HG03280 (cell line): ENCODE measurements around the gene HJURP.

Experiments used
- ATAC-seq: cut with Tn5 transposase; IDR thresholded peaks from one replicate; pipeline ENCODE4 v1.9.1; 2021; ENCODE audit warnings: mild to moderate bottlenecking, moderate library complexity; ENCODE audit not compliant: unreplicated experiment

HJURP gene

GRCh38 chr2:233816334-233816733, 38.0 kb downstream of the HJURP start:
- no peak for ATAC-seq

DNA sequence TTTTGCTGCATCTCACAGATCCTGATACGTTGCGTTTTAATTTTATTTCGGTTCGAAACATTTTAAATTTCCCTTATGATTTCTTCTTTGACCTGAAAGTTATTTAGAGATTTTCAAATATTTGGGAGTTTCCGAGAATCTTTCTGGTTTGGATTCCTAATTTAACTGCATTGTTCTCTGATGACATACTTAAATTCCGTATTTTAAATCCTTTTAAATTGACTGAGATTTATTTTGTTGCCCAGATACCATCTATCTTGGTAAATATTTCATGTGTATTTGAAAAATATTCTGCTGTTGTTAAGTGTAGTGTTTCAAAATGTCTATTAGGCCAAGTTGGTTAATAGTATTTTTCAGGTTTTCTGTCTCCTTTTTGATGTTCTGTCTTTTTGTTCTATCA, 38.5 kb downstream of the HJURP start:
- ATAC-seq, result no peak

DNA sequence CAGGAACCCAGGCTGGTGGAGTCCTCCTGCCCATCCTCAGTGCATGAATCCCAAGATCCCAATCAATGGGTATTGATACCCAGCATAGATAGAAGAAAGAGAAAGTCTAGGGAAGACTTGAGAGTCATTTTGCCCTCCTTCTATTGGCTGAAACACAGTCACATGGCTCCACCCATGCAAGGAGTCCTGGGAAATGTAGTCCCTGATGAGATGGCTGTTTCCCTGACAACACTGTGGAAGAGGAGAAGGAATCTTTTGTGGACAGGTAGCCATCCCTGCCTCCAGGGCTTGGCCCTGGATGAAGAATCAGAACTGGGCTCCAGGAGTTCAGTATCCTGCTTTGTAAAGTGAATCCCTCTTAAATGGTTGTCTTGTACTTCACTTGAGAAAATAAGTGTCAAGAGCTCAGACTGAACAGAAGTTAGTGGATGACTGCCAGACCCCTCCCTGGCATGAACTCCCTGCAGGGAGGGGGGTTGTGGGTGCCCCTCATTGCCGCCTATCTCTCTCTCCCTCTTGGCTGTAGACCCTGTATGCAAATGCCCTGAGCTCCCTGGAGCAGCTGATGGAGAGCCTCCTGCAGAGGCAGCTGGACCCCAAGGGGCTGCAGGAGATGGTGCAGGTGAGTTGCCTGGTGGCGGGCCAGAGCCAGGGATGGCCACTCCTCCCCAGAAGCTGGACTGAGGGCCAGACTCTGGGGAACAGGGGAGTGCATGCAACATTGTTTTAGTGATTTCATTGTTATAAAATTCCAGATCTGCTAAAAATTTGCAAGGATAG, 40.1 kb downstream of the HJURP start:
- ATAC-seq, result no peak

DNA sequence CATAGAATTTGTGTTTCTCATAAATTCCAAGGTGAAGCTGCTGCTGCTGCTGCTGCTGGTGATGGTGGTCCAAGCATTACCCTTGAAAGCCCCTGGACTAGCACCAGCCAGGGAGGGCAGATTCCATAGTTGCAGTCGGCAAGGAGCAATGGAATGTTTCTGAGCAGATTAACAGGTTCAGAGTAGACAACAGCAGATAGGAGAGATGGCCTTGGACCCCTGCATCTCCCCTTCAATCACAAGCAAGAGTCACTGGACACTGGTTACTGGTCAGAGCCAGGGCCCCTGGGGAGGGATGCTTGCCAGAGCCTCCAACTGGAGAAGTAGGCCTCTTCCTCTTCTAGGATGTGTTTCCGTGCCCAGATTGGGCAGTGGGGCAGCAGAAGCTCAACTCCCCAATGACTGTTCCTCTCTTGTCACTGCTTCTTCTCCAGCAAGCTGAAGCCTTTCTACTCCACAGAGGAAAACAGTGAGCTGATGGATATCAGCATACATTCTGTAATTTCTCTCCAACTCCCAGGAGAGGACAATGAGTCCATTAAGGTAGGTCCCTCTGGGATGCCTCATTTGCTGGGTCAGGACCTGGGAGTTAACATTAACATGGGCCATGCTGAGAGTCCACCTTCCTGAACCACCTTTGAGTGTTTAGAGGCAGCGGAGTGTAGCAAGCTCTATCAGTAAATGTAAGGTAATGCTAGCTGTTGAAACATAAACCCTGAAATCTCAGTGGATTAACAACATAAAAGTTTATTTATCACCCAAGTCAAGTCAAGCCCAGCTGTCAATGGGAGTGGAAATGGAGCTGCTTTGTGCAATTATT, 40.9 kb downstream of the HJURP start:
- ATAC-seq, result no peak

- ATAC-seq, result no peak
Measured at GRCh38 chr2:233811732-233812131, 42.6 kb downstream of the HJURP start.

GRCh38 chr2:233811087-233811486, 43.2 kb downstream of the HJURP start:
- no peak for ATAC-seq

DNA sequence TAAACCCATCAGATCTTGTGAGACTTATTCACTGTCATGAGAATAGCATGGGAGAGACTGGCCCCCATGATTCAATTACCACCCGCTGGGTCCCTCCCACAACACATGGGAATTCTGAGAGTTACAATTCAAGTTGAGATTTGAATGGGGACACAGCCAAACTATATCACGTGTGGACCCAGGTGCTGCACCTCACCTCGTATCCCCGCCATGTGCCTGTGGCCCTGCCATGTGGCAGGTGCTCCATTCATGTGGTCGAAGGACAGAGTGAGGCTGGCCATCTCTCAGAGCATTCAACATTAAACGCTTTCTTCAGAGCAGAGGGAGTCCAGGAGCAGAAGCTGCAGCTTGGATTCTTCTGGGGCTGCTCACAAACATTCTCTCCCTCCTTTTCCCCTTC, 44.0 kb downstream of the HJURP start:
- ATAC-seq, result no peak

- ATAC-seq, result no peak
Measured at GRCh38 chr2:233807966-233808935, 46.1 kb downstream of the HJURP start.

- no peak for ATAC-seq
Measured at GRCh38 chr2:233807215-233807865, 47.0 kb downstream of the HJURP start.

- no peak for ATAC-seq
Measured at GRCh38 chr2:233803994-233804393, 50.3 kb downstream of the HJURP start.

- ATAC-seq, result no peak
Measured at GRCh38 chr2:233803292-233803911, 50.9 kb downstream of the HJURP start.

DNA sequence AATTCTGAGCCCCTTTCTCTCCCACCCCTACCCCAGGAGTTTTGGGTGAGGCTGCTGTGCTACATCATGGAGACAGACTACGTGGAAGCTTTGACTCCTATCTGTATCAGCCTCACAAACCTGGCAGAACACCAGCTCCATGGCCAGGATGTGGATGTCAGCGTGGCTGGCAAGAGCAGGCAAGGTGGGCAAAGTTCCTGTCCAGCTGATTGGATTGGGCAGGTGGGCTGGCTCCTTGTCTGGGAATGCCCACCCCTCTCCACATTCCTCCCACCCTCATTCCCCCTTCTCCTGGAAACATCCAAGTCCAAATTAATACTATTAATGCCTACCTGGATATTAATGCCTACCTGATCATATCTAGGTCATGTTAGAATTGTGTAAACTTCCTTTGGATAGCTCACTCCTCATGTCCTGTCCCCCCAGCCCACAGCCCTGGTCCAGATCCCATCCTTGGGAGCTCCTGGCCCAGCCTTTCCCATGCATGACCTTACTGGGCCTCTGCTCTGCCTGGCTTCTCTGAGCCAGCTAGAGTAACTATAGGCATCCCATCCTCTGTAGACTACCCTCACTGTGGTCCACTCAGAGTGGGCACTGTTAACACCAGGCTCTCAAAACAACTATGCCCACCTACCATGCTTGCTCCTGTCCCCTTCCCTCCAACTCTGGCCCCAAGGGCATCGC, 52.1 kb downstream of the HJURP start:
- no peak for ATAC-seq

DNA sequence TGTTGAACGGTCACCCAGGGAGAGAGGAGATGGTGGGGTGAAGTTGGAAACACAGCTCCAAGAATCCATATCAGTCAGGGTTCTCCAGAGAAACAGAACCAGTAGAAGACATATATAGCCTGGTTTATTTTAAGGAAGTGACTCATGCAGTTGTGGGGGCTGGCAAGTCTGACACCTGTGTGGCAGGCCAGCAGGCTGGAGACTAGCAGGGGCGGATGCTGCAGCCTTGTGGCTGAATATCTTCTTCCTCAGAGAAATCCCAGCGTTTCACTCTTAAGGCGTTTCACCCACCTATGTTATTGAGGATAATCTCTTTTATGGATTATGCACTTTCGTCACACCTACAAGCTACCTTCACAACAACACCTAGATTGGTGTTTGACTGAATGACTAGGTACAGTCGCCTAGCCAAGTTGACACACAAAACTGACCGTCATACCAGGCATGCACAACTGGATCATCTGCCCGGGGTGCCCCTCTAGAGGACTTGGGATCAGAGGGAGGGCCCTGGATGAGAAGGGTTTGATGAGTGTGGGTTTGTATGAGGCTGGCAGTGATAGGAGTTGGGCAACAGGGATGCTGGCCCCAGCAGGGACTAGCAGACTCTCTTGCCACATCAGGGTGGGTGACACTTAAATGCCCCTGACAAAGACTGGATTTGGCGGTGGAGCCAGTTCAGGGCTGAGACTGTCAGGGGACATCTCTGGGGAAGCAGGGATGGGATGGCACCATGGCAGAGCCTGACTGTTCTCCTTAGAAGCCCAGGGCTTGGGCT, 52.8 kb downstream of the HJURP start:
- no peak for ATAC-seq

- no peak for ATAC-seq
Measured at GRCh38 chr2:233800208-233800607, 54.1 kb downstream of the HJURP start.

GRCh38 chr2:233799716-233800115, 54.6 kb downstream of the HJURP start:
- ATAC-seq, result no peak

GRCh38 chr2:233799087-233799665, 55.2 kb downstream of the HJURP start:
- ATAC-seq, result no peak

- no peak for ATAC-seq
Measured at GRCh38 chr2:233798335-233799086, 55.8 kb downstream of the HJURP start.

DNA sequence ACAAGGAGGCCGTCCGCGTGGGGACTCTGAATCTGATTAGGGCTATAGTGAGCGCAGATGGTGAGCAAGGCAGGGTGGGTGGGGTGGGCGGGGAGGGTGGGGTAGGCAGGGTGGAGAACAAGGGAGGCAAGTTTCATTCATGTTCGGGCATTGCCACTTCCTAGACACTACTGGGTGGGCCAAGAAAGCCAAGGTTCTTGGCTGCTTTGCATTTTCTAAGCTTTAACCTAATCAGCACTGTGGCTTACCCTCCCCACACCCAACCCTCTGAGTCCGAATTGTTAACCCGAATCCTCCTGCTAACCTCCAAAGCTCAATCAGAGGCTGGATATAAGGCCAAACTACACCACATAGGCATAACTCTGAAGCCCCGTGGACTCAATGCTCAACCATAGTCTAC, 58.1 kb downstream of the HJURP start:
- no peak for ATAC-seq
